Sigmoid colon (tissue), 4 donors: Measurements from ENCODE around the gene DNMT3B.

Experiments
- EP300 ChIP-seq, 4 donors: sonication (generic); formaldehyde crosslinking; IDR thresholded peaks; one replicate each; pipeline ENCODE4 v1.6.1; 2017; ENCODE audit warnings: antibody characterized with exemption in 4 of 4
- POLR2A ChIP-seq, 2 donors: fragments of 450-650 bp; IDR thresholded peaks; one replicate each; pipeline ENCODE4 v1.6.1; 2016; ENCODE audit warnings: antibody characterized with exemption in 2 of 2, mild to moderate bottlenecking in 2 of 2, moderate library complexity in 2 of 2
- POLR2AphosphoS5 ChIP-seq, 4 donors: sonication (generic); formaldehyde crosslinking; IDR thresholded peaks; one replicate each; pipeline ENCODE4 v1.6.1; 2017; ENCODE audit warnings: antibody characterized with exemption in 4 of 4
- TF ChIP-seq, protein P1 (sequence below), 4 experiments: fragments of 450-650 bp in 3 of 4; fragments of 200-600 bp in 1 of 4; IDR thresholded peaks; one replicate each; pipeline ENCODE4 v1.5.1; 2016 to 2019; ENCODE audit warnings: antibody characterized with exemption in 4 of 4, mild to moderate bottlenecking in 3 of 4, moderate library complexity in 2 of 4

DNA sequence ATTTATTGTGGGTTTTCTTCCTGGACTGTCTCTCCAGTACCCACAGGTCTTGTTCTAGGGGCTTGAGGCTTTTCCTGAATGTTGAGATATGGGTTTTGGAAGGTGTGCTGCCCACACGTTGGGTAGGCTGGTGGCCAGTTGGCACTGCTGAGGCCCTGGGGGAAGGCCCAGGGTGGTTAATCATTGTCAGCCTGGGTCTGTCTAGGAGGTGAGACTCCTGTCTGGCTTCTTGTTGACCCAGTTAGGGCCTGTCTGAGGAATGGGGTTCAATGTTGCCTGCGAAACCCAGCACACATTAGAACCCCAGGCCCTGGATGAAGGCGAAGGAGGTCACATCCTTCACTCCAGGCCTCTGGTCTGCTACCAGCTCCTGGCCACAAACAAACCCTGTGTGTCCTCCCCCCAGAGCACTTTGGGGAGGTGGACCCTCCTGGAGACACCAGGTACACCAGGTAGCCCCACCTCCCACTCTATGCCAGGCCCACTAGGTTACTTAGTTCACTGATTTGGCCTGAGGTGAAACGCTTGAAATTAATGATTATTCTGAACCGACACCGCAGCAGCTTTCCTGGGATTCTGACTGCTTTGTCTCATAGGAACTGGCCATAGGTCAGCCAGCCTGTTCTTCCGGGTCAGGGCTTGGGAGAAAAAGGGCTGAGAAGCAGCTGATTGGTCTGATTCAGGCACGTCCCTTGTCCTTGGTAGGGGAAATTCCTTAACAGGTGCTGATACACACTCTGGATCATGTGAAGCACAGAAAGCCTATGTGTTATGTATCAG, 15.2 kb downstream of the DNMT3B start:
- no peak for TF ChIP-seq EP300 (IDR thresholded peaks at IDR 0.05)
- TF ChIP-seq, protein P1, sequence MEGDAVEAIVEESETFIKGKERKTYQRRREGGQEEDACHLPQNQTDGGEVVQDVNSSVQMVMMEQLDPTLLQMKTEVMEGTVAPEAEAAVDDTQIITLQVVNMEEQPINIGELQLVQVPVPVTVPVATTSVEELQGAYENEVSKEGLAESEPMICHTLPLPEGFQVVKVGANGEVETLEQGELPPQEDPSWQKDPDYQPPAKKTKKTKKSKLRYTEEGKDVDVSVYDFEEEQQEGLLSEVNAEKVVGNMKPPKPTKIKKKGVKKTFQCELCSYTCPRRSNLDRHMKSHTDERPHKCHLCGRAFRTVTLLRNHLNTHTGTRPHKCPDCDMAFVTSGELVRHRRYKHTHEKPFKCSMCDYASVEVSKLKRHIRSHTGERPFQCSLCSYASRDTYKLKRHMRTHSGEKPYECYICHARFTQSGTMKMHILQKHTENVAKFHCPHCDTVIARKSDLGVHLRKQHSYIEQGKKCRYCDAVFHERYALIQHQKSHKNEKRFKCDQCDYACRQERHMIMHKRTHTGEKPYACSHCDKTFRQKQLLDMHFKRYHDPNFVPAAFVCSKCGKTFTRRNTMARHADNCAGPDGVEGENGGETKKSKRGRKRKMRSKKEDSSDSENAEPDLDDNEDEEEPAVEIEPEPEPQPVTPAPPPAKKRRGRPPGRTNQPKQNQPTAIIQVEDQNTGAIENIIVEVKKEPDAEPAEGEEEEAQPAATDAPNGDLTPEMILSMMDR (IDR thresholded peaks at IDR 0.05) = no peak
- no peak for TF ChIP-seq POLR2AphosphoS5 (IDR thresholded peaks at IDR 0.05)
- no peak for TF ChIP-seq POLR2A (IDR thresholded peaks at IDR 0.05)
